KMS-11 (cell line): ENCODE data around the gene C19orf12.

Experiments used
- H2AFZ ChIP-seq: fragments of 200-600 bp; sonication (generic); 2 replicates; pipeline ENCODE4 v1.6.1; 2016; ENCODE audit warnings: antibody characterized with exemption, mixed run types, low read depth
- H3K27ac ChIP-seq: fragments of 200-600 bp; sonication (generic); 2 replicates; pipeline ENCODE4 v1.6.1; 2016; ENCODE audit warnings: mild to moderate bottlenecking, mixed run types
- H3K27me3 ChIP-seq: fragments of 200-600 bp; sonication (generic); 2 replicates; pipeline ENCODE4 v1.6.1; 2017; ENCODE audit warnings: mild to moderate bottlenecking, low read depth, mixed run types, moderate library complexity; ENCODE audit not compliant: insufficient read depth
- H3K36me3 ChIP-seq: fragments of 200-600 bp; sonication (generic); 2 replicates; pipeline ENCODE4 v1.6.1; 2017; ENCODE audit warnings: mild to moderate bottlenecking, mixed run types; ENCODE audit not compliant: insufficient read depth
- H3K4me1 ChIP-seq: fragments of 200-600 bp; sonication (generic); 2 replicates; pipeline ENCODE4 v1.6.1; 2016; ENCODE audit warnings: mild to moderate bottlenecking, low read depth, mixed run types; ENCODE audit not compliant: poor library complexity, severe bottlenecking
- H3K4me2 ChIP-seq: fragments of 200-600 bp; sonication (generic); 2 replicates; pipeline ENCODE4 v1.7.0; 2016; ENCODE audit warnings: mild to moderate bottlenecking, mixed run types
- H3K4me3 ChIP-seq: fragments of 200-600 bp; sonication (generic); IDR thresholded peaks from 2 replicates; pipeline ENCODE4 v1.6.1; 2017; ENCODE audit warnings: low read depth, low read length, mixed read lengths; ENCODE audit not compliant: insufficient read depth
- H3K79me2 ChIP-seq: fragments of 200-600 bp; sonication (generic); 2 replicates; pipeline ENCODE4 v1.6.1; 2016; ENCODE audit warnings: low read depth, mixed run types; ENCODE audit not compliant: insufficient read depth
- H3K9ac ChIP-seq: fragments of 200-600 bp; sonication (generic); 2 replicates; pipeline ENCODE4 v1.6.1; 2016; ENCODE audit warnings: mild to moderate bottlenecking, mixed run types
- H4K20me1 ChIP-seq: fragments of 200-600 bp; sonication (generic); 2 replicates; pipeline ENCODE4 v1.6.1; 2016; ENCODE audit warnings: mild to moderate bottlenecking, mixed run types; ENCODE audit not compliant: insufficient read depth
- TF ChIP-seq, protein P1 (sequence below): fragments of 200-600 bp; sonication (generic); conservative IDR thresholded peaks from 2 replicates; pipeline ENCODE4 v1.6.1; 2017; ENCODE audit warnings: low read depth, mild to moderate bottlenecking, antibody characterized with exemption, low read length, moderate library complexity, mixed read lengths

Gene C19orf12

DNA sequence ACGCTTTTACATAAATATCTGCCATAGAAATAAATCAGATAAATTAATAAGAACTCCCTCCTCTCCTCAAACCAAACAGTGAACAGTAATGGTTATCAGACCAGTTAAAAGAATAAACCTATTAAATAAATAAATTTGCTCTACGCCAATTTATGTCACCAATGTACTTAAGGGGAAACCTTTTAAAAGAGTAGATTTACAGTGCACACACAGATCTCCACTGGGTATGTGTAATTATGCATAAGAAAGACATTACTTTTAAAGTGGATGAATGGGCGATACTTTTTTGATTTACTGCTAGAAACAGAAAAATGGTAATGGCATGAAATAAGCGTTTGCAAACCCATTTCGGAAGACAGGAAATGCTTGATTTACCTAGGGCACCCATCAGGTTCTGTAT lies 34.9 kb upstream of the C19orf12 start:
- no peak overlapping the region for H2AFZ ChIP-seq
- no peaks in the 10 kb centered on the region for H3K79me2 ChIP-seq
- no peaks in the 10 kb centered on the region for H3K36me3 ChIP-seq
- TF ChIP-seq, protein P1, sequence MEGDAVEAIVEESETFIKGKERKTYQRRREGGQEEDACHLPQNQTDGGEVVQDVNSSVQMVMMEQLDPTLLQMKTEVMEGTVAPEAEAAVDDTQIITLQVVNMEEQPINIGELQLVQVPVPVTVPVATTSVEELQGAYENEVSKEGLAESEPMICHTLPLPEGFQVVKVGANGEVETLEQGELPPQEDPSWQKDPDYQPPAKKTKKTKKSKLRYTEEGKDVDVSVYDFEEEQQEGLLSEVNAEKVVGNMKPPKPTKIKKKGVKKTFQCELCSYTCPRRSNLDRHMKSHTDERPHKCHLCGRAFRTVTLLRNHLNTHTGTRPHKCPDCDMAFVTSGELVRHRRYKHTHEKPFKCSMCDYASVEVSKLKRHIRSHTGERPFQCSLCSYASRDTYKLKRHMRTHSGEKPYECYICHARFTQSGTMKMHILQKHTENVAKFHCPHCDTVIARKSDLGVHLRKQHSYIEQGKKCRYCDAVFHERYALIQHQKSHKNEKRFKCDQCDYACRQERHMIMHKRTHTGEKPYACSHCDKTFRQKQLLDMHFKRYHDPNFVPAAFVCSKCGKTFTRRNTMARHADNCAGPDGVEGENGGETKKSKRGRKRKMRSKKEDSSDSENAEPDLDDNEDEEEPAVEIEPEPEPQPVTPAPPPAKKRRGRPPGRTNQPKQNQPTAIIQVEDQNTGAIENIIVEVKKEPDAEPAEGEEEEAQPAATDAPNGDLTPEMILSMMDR: no peak
- no peak overlapping the region for H3K27ac ChIP-seq
- H3K4me3 ChIP-seq: no peak overlapping the region
- no peaks in the 10 kb centered on the region for H4K20me1 ChIP-seq
- no peak overlapping the region for H3K9ac ChIP-seq
- H3K4me1 ChIP-seq: no peaks in the 10 kb centered on the region
- no peaks in the 10 kb centered on the region for H3K27me3 ChIP-seq
- H3K4me2 ChIP-seq: no peak overlapping the region

DNA sequence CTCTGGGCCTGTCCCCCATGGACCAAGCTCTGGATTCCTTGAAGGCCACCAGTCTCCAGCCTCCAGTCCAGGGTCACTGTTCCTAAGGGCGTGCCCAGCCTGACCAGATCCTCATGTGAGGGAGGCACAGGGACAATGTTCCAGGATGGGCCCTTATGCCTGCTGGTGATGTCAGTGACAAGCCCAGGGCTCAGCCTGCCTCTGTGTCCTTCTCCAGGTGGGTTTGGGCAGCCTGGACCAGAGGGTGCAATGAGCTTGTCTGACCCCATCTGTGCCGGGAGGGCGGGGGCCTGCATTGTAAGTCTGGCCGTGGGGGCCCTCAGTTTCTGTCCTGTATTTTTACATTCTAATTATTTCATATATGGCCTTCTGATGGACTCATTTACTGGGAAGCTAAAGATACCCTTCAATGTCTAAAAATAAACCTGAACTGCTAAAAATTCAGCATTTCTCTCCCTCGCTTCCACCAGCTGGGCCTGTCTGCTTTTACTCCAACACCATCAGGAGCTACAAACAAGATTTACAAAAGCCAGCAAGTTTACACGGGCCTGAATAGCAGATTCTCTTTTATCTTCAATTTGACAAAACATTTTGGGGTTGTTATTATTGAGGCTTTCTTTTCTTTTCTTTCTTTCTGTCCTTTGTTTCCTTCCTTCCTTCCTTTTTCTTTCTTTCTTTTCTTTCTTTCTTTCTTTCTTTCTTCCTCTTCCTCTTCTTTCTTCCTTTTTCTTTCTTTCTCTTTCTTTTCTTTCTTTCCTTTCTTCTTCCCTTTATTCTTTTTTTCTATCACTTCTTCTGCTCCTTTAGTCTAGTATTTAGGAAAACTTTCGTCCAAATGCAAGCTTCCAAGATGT lies 34.2 kb upstream of the C19orf12 start:
- no peaks in the 10 kb centered on the region for H3K36me3 ChIP-seq
- H3K27ac ChIP-seq: no peak overlapping the region
- no peak overlapping the region for H2AFZ ChIP-seq
- no peaks in the 10 kb centered on the region for H4K20me1 ChIP-seq
- H3K27me3 ChIP-seq: no peaks in the 10 kb centered on the region
- H3K4me2 ChIP-seq: no peak overlapping the region
- no peak overlapping the region for H3K4me3 ChIP-seq
- H3K4me1 ChIP-seq: no peaks in the 10 kb centered on the region
- TF ChIP-seq, protein P1: no peak
- H3K79me2 ChIP-seq: no peaks in the 10 kb centered on the region
- no peak overlapping the region for H3K9ac ChIP-seq

DNA sequence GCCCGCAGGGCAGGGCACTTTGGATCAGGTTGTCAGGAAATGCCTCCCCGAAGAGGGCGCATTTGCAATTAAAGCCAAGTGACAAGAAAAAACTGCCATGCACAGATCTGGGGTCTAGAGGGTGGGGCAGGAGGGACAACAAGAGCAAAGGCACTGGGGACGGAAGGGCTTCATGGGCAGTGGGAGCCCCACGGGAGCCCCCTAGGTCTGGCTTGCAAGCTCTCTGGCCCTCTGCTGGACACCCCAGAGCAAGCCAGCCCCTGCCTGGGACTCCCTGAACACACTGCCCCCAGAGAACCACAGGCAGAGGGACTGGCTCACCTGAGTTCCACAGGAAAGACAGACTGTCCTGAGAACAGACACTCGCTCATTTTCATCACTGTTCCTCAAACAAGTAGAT lies 30.2 kb upstream of the C19orf12 start:
- Histone ChIP-seq H3K9ac (no peak overlapping the region), H3K27ac (no peak overlapping the region), H4K20me1 (no peaks in the 10 kb centered on the region), H3K4me3 (no peak overlapping the region), H3K36me3 (no peaks in the 10 kb centered on the region), H3K27me3 (no peaks in the 10 kb centered on the region; the same call in 1 of the 2 replicates), H3K4me1 (no peaks in the 10 kb centered on the region), H3K4me2 (no peak overlapping the region), H3K79me2 (no peaks in the 10 kb centered on the region), H2AFZ (no peak overlapping the region)
- TF ChIP-seq, protein P1: no peak

DNA sequence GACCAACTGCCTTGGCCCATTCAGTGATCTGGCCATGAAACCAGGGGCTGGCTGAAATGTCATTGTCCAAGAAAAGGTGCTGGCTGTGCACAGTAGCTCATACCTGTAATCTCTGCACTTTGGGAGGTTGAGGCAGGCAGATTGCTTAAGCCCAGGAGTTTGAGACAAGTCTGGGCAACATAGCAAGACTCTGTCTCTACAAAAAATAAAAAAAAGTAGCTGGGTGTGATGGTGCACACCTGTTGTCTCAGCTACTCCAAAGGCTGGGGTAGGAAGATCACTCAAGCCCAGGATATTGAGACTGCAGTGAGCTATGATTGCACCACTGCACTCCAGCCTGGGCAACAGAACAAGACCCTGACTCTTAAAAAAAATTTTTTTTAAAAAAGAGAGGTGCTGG lies 28.6 kb upstream of the C19orf12 start:
- Histone ChIP-seq H2AFZ (no peak overlapping the region), H3K36me3 (no peaks in the 10 kb centered on the region), H4K20me1 (no peaks in the 10 kb centered on the region), H3K9ac (no peak overlapping the region), H3K4me1 (no peaks in the 10 kb centered on the region), H3K4me2 (no peak overlapping the region), H3K27me3 (no peaks in the 10 kb centered on the region; the same call in 1 of the 2 replicates), H3K27ac (no peak overlapping the region), H3K79me2 (no peaks in the 10 kb centered on the region), H3K4me3 (no peak overlapping the region)
- TF ChIP-seq, protein P1: no peak
